Measurements from ENCODE around the gene ZFP91.

- TF ChIP-seq, protein P1, sequence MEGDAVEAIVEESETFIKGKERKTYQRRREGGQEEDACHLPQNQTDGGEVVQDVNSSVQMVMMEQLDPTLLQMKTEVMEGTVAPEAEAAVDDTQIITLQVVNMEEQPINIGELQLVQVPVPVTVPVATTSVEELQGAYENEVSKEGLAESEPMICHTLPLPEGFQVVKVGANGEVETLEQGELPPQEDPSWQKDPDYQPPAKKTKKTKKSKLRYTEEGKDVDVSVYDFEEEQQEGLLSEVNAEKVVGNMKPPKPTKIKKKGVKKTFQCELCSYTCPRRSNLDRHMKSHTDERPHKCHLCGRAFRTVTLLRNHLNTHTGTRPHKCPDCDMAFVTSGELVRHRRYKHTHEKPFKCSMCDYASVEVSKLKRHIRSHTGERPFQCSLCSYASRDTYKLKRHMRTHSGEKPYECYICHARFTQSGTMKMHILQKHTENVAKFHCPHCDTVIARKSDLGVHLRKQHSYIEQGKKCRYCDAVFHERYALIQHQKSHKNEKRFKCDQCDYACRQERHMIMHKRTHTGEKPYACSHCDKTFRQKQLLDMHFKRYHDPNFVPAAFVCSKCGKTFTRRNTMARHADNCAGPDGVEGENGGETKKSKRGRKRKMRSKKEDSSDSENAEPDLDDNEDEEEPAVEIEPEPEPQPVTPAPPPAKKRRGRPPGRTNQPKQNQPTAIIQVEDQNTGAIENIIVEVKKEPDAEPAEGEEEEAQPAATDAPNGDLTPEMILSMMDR (conservative IDR thresholded peaks at IDR 0.05; ENCODE audit: low read depth in 2 of 2): no peak
- TF ChIP-seq POLR2AphosphoS5 (IDR thresholded peaks at IDR 0.05; ENCODE audit: low read depth) (no peak), EZH2 (IDR thresholded peaks at IDR 0.05; ENCODE audit: low read depth, unreplicated experiment) (no peak), ZNF331 (CRISPR knock-in tag; IDR thresholded peaks at IDR 0.05; ENCODE audit: low read depth) (no peak), CREB1 (CRISPR knock-in tag; IDR thresholded peaks at IDR 0.05; ENCODE audit: low read depth) (no peak), EZH2phosphoT487 (IDR thresholded peaks at IDR 0.05; ENCODE audit: unreplicated experiment) (no peak), JUNB (IDR thresholded peaks at IDR 0.05; ENCODE audit: unreplicated experiment) (no peak), ETS1 (IDR thresholded peaks at IDR 0.05) (no peak)
- TF ChIP-seq, protein P2, sequence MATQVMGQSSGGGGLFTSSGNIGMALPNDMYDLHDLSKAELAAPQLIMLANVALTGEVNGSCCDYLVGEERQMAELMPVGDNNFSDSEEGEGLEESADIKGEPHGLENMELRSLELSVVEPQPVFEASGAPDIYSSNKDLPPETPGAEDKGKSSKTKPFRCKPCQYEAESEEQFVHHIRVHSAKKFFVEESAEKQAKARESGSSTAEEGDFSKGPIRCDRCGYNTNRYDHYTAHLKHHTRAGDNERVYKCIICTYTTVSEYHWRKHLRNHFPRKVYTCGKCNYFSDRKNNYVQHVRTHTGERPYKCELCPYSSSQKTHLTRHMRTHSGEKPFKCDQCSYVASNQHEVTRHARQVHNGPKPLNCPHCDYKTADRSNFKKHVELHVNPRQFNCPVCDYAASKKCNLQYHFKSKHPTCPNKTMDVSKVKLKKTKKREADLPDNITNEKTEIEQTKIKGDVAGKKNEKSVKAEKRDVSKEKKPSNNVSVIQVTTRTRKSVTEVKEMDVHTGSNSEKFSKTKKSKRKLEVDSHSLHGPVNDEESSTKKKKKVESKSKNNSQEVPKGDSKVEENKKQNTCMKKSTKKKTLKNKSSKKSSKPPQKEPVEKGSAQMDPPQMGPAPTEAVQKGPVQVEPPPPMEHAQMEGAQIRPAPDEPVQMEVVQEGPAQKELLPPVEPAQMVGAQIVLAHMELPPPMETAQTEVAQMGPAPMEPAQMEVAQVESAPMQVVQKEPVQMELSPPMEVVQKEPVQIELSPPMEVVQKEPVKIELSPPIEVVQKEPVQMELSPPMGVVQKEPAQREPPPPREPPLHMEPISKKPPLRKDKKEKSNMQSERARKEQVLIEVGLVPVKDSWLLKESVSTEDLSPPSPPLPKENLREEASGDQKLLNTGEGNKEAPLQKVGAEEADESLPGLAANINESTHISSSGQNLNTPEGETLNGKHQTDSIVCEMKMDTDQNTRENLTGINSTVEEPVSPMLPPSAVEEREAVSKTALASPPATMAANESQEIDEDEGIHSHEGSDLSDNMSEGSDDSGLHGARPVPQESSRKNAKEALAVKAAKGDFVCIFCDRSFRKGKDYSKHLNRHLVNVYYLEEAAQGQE (IDR thresholded peaks at IDR 0.05; ENCODE audit: unreplicated experiment): no peak
These were observed 46.2 kb downstream of the ZFP91 start for GRCh38 chr11:58625086-58625485.
